ENCODE data around the gene HAPLN1. TPM values are rescaled to one million over a fixed set of nuclear protein-coding genes. Genes with fewer than 3 reads are reported as not detected.
"Not testable (repeated sequence)": the region's sequence is repeated elsewhere in the genome, so short reads cannot be mapped to it uniquely, and the experiment has no call there.

The HAPLN1 gene
- total RNA-seq: 1.6 TPM

GRCh38 chr5:83720836-83721537, at the start of gene HAPLN1:
HAPLN1 (minus strand) TSS chr5:83720855; CDS start chr5:83673523, 47,332 bp downstream.
- DNase-seq: no peak

- DNase-seq: no peak
Observed at GRCh38 chr5:83767409-83767992, 46.8 kb upstream of the HAPLN1 start.

GRCh38 chr5:83764101-83764500, 43.4 kb upstream of the HAPLN1 start:
- no peak for DNase-seq

DNA sequence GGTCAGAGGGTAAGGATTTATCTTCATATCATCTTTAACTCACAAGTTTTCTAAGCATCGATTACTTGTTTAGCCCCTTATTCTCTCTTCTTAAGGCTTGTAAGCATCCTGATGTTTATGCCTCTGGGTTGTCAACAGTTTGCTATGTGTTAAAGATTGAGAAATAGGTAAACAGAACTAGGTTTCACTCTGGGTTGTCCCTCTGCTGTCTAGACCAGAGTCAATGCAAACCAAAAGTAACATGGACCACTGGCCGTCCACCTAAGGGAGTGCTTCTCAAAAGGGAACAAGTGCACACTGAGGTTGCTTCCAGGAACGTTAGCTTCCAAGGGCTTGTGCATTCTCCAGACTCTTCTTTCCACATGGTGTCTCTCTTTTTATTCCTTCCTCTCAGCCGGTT, 39.9 kb upstream of the HAPLN1 start:
- DNase-seq: no peak

GRCh38 chr5:83752700-83753099, 32.0 kb upstream of the HAPLN1 start:
- no peak for DNase-seq

DNA sequence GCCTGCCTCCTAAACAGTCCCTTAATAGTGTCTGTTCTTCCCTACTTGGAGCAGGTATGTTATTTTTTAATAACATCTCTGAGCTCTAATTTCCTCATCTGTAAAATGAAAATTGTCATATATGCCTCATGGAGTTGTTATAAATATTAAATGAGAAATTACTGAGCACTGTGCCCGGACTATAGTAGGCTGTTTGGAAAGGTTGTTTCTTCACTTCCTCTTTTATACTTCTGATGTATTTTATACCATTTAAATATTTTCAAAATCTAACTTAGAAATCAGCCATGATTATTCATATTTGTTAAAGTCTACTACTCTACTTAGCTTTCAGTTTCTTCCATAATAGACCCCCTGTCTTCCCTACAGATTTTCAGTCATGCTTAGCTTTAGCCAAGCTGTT, 30.5 kb upstream of the HAPLN1 start:
- no peak for DNase-seq

- no peak for DNase-seq
Observed at GRCh38 chr5:83750749-83751148, 30.1 kb upstream of the HAPLN1 start.

- DNase-seq: no peak
Observed at GRCh38 chr5:83745816-83746215, 25.2 kb upstream of the HAPLN1 start.

GRCh38 chr5:83744821-83745220, 24.2 kb upstream of the HAPLN1 start:
- no peak for DNase-seq

- DNase-seq: no peak
Observed at GRCh38 chr5:83742089-83742488, 21.4 kb upstream of the HAPLN1 start.

DNA sequence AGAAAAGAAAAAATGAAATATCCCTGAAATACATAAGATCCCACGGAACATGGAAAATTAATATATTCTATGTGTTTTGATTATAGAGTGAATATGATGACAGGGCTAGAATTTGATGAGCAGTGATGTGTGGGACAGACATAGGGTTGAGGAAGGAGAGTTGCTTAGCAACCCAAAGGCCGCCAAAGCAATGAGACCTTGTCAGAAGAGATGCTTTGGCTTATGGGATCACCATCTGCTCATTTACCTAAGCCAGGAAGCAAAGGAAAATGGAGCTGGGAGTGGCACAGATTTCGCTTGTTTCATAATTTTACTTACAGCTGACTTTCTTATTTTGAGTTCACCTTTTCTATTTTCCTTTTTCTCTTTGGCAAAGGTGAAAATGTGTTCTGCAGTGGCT, 20.9 kb upstream of the HAPLN1 start:
- DNase-seq: no peak

GRCh38 chr5:83740741-83741140, 20.1 kb upstream of the HAPLN1 start:
- no peak for DNase-seq

GRCh38 chr5:83736169-83736568, 15.5 kb upstream of the HAPLN1 start:
- DNase-seq: not testable (repeated sequence)

- DNase-seq: not testable (repeated sequence)
Observed at GRCh38 chr5:83735058-83735457, 14.4 kb upstream of the HAPLN1 start.

- no peak for DNase-seq
Observed at GRCh38 chr5:83731638-83732037, 11.0 kb upstream of the HAPLN1 start.

GRCh38 chr5:83729362-83729761, 8.7 kb upstream of the HAPLN1 start:
- no peak for DNase-seq

DNA sequence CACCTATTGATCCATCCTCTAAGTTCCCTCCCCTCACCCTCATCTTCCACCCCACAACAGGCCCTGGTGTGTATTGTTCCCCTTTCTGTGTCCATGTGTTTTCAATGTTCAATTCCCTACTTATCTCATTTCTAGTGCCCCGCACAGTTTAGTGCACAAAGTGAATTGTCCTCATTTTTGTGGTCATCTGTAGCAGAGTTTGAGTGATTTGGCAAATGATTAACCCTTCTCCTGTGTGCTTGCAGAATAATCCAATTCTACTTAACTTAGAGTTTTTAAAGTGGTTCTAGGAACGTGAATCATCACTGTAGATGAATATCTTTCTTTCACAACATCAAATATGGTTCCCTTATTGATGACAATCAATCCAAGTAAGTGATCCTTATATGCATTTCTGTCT, 6.3 kb upstream of the HAPLN1 start:
- no peak for DNase-seq

GRCh38 chr5:83724935-83725334, 4.3 kb upstream of the HAPLN1 start:
- no peak for DNase-seq

- no peak for DNase-seq
Observed at GRCh38 chr5:83724001-83724400, 3.3 kb upstream of the HAPLN1 start.

DNA sequence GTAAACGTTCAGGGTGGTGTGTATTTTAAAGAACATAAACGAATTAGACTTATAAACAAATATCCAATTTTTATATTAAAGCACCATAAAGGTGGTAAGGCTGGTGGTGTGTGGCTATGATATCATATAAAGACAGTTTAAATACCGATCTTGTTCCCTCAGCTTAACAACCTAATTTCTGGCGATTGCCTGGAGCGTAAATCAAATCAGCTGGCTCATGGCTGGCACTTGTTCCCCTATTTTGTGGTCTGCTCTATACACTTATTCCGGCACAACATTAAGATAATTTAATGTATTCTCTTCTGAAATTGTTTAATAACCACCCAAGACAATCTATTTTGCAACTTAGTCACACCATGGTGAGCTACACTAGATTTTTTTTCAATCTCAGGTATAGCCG, 2.4 kb upstream of the HAPLN1 start:
- DNase-seq: no peak

- DNase-seq: peak; percentile 8
Observed at GRCh38 chr5:83721953-83722901, 1.6 kb upstream of the HAPLN1 start.

GRCh38 chr5:83718936-83719495, 1.6 kb downstream of the HAPLN1 start:
- no peak for DNase-seq

All from skin of body (tissue), 2 donors.